Stimulated activated CD8-positive, alpha-beta memory T cell treated with anti-CD3 and anti-CD28 coated beads, Interleukin-12 subunit alpha, Interleukin-12 subunit beta, amount 100 ng/mL, for 1 hour (primary cell): ENCODE data around the gene TMEM255B.
"Not testable (repeated sequence)": the region's sequence is repeated elsewhere in the genome, so short reads cannot be mapped to it uniquely, and the experiment has no call there.

ENCODE experiments used
- DNase-seq: peaks from one replicate; pipeline ENCODE4 v3.0.0-alpha.2; 2020; ENCODE audit warnings: low read depth

Gene TMEM255B

GRCh38 chr13:113817860-113818691, 59.0 kb downstream of the TMEM255B start:
- DNase-seq = no peak

DNA sequence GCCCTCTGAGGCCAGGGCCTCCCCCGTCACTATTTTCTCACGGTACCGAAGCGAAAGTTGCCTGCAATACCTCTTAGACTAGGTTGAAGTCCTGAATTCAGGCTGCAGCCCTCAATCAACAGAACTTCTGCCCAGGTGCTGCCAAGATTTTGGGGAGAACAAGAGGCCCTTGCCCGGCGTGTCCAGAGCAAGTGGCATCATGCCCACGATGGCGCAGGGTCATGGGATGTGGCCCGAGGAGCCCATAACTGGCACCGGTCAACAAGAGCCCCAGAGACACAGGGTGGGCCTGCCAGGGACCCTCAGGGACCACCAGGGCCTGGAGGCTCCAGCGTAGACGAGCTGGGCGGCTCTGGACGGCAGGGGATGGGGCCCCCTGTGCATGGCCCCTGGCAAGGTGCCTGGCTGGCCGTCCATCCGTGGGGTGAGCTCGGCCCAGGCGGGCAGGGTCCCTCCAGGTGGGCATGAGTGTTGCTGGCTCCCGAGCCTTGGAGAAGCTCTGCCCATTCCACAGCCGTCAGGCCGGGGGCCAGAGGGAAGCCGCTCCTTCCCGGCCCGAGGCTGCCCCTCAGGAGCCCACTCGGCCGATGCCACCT, 59.8 kb downstream of the TMEM255B start:
- DNase-seq = no peak

- DNase-seq = no peak
Measured at GRCh38 chr13:113819341-113819730, 60.3 kb downstream of the TMEM255B start.

GRCh38 chr13:113819731-113820715, 61.0 kb downstream of the TMEM255B start:
- DNase-seq = no peak

- DNase-seq = no peak
Measured at GRCh38 chr13:113820813-113821651, 62.0 kb downstream of the TMEM255B start.

- DNase-seq = no peak
Measured at GRCh38 chr13:113821847-113822246, 62.8 kb downstream of the TMEM255B start.

- DNase-seq = no peak
Measured at GRCh38 chr13:113822266-113822665, 63.2 kb downstream of the TMEM255B start.

- DNase-seq = no peak
Measured at GRCh38 chr13:113822956-113823744, 64.1 kb downstream of the TMEM255B start.

- no peak for DNase-seq
Measured at GRCh38 chr13:113823771-113824170, 64.7 kb downstream of the TMEM255B start.

DNA sequence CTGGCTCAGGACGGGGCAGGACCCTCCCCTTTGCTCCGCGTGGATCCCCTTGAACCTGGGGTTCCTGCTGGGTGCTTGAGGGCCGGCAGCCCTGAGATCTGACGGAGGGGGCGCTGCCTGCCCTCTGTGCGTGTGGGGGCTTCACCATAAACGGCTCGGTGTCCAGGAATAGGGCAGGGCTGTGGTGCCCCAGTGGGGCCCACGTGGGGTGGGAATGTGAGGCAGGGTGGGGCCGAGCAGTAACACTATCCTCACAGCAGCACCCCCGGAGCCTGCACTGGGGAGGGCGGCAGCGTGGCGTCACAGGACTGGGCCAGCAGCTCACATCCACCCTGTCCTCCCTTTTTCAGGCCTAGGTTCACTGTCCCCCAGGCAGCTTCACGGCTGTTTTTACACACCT, 66.8 kb downstream of the TMEM255B start:
- DNase-seq = no peak

GRCh38 chr13:113826446-113826845, 67.4 kb downstream of the TMEM255B start:
- not testable (repeated sequence) for DNase-seq

DNA sequence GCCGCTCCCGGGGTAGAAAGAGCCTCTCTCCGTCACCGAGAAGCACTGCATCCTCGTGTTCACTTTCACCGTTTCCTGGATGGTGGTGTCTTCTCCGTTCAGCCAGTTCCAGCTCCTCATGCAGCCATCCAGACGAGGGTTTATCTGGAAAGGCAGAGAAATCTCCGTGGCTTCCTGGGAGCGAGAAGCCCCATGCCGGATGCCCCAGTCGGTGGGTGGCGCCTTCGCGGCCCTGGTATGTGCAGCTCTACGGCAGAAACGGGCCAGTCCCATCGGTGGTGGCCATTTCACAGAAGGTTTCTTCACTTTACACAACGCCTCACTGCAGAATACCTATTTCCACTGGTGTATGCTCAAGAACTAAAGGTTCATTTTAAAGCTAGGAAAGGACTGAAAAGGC, 68.0 kb downstream of the TMEM255B start:
- no peak for DNase-seq

DNA sequence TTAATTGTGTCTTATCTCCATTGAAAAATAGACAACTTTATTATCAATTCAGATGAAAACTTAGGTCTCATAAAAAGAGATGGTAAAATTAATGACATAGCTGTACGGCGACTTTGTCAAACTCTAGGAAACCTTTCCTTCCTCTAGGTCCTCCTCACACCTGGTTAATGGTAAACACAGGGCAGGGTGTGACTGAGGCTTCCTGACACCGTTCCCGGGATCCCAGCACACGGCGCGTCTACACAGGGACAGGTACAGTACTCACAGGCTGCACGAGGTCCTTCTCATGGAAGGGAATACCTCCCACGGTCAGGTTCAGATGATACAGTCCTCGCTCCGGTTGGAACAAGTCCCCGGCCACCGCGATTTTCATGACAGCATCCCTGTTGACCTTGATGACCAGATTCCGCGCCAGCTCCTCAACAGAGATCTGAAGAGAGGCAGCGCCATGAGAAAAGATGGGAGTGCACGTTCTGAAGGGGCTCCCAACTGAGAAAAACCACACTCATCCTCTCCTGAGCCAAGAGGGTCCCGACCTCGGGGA, 69.3 kb downstream of the TMEM255B start:
- no peak for DNase-seq

DNA sequence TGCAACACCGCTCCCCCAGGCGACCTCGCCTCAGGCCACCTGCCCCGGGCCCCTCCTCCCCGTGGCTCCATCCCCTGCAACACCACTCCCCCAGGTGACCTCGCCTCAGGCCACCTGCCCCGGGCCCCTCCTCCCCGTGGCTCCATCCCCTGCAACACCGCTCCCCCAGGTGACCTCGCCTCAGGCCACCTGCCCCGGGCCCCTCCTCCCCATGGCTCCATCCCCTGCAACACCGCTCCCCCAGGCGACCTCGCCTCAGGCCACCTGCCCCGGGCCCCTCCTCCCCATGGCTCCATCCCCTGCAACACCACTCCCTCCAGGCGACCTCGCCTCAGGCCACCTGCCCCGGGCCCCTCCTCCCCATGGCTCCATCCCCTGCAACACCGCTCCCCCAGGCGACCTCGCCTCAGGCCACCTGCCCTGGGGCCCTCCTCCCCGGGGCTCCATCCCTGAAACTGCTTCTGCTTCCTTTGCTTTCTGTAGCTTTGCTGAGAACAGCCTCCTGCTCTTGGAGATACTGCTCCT, 71.5 kb downstream of the TMEM255B start:
- not testable (repeated sequence) for DNase-seq

GRCh38 chr13:113831061-113831460, 72.0 kb downstream of the TMEM255B start:
- DNase-seq = no peak

- no peak for DNase-seq
Measured at GRCh38 chr13:113832205-113832604, 73.2 kb downstream of the TMEM255B start.

GRCh38 chr13:113832631-113833030, 73.6 kb downstream of the TMEM255B start:
- DNase-seq = no peak

DNA sequence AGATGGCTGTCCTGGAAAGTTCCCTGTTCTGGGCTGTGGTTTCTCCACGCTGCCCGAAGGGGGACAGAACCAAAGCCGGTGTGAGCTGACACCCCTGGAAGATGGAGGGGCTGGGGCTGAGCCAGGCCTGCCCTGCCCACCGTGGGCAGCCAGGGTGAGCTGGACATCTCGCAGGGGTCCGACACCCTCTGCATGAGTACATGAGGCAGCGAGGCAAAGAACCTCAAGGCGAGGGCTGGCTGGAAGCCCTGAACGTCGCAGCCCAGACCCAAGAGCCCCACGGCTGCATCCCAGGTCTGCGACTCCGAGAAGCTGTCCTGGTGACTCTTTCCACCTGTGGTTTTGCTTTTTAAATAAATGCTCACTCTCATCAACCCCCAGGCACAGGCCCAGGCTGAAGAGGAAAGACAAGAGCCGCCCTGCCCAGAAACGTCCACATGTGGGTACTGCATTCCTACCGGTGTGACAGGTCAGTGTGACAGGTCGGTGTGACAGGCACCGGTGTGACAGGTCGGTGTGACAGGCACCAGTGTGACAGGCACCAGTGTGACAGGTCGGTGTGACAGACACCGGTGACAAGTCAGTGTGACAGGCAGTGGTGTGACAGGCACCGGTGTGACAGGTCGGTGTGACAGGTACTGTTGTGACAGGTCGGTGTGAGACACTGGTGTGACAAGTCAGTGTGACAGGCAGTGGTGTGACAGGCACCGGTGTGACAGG, 74.2 kb downstream of the TMEM255B start:
- no peak for DNase-seq

DNA sequence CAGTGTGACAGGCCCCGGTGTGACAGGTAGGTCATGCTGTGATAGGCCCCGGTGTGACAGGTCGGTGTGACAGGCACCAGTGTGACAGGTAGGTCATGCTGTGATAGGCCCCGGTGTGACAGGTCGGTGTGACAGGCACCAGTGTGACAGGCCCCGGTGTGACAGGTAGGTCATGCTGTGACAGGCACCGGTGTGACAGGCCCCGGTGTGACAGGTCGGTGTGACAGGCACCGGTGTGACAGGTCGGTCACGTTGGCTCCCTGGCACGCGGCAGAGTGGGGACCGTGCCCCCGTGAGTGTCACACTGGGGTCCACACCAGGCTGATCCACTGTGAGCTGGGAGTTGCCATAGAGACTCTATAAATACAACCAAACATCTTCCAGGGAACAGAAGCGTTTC, 75.0 kb downstream of the TMEM255B start:
- DNase-seq = not testable (repeated sequence)
